Osteoblast (primary cell): ENCODE results near the gene CCDC85A. TPM values are rescaled to one million over a fixed set of nuclear protein-coding genes. Genes with fewer than 3 reads are reported as not detected.

ENCODE experiments used
- DNase-seq: peaks from one replicate; pipeline ENCODE4 v3.0.0; 2011; ENCODE audit warnings: low spot score, mixed read lengths; ENCODE audit not compliant: insufficient read length; ENCODE audit errors: missing footprints
- H2AFZ ChIP-seq: 2 replicates; pipeline ENCODE4 v1.6.0; 2011; ENCODE audit warnings: mild to moderate bottlenecking, low read length
- H3K27ac ChIP-seq: 2 replicates; pipeline ENCODE4 v1.5.1; 2011; ENCODE audit warnings: mild to moderate bottlenecking, low read depth, low read length, moderate library complexity
- H3K27me3 ChIP-seq: 2 replicates; pipeline ENCODE4 v1.6.0; 2012; ENCODE audit warnings: mild to moderate bottlenecking, control low read depth, inconsistent platforms, low read length, moderate library complexity; ENCODE audit not compliant: insufficient read depth
- H3K36me3 ChIP-seq: 2 replicates; pipeline ENCODE4 v1.5.1; 2011; ENCODE audit warnings: mild to moderate bottlenecking, low read length, control low read depth, moderate library complexity; ENCODE audit not compliant: insufficient read depth
- H3K4me1 ChIP-seq: 2 replicates; pipeline ENCODE4 v1.5.1; 2011; ENCODE audit warnings: mild to moderate bottlenecking, low read length, control low read depth, moderate library complexity; ENCODE audit not compliant: insufficient read depth
- H3K4me2 ChIP-seq: 2 replicates; pipeline ENCODE4 v1.6.0; 2011; ENCODE audit warnings: mild to moderate bottlenecking, low read length; ENCODE audit not compliant: insufficient read depth
- H3K4me3 ChIP-seq: fragments of 200-600 bp; sonication (generic); 3 replicates; pipeline ENCODE4 v1.5.1; 2012; ENCODE audit warnings: mild to moderate bottlenecking, low read length, inconsistent platforms; ENCODE audit not compliant: insufficient read depth
- H3K79me2 ChIP-seq: 2 replicates; pipeline ENCODE4 v1.6.0; 2012; ENCODE audit warnings: mild to moderate bottlenecking, low read length, control low read depth, inconsistent platforms; ENCODE audit not compliant: insufficient read depth
- H3K9me3 ChIP-seq: 2 replicates; pipeline ENCODE4 v1.5.1; 2011; ENCODE audit warnings: low read depth, low read length, control low read depth
- H4K20me1 ChIP-seq: 2 replicates; pipeline ENCODE4 v1.6.0; 2012; ENCODE audit warnings: mild to moderate bottlenecking, low read length, control low read depth; ENCODE audit not compliant: insufficient read depth
- CTCF ChIP-seq: IDR thresholded peaks from 2 replicates; pipeline ENCODE4 v1.5.1; 2011; ENCODE audit warnings: mild to moderate bottlenecking, low read depth, low read length, moderate library complexity; ENCODE audit errors: extremely low read depth
- total RNA-seq: library from RNA; depleted of rRNA; stranded (reverse); fragments of >200 nt; gene quantifications from 2 replicates; pipeline ENCODE4 v1.2.3, GENCODE V29; 2012

Gene CCDC85A
- total RNA-seq, 1 donor: 0.72 TPM

- Histone ChIP-seq H2AFZ (no peak overlapping the region), H3K4me1 (no peaks in the 10 kb centered on the region), H3K27me3 (no peaks in the 10 kb centered on the region), H3K79me2 (no peaks in the 10 kb centered on the region), H3K27ac (no peak overlapping the region), H3K4me3 (no peak overlapping the region), H4K20me1 (no peaks in the 10 kb centered on the region), H3K4me2 (no peak overlapping the region), H3K9me3 (no peaks in the 10 kb centered on the region), H3K36me3 (no peaks in the 10 kb centered on the region)
- TF ChIP-seq CTCF: no peak
- DNase-seq: no peak
These were observed 24.0 kb downstream of the CCDC85A start for GRCh38 chr2:56207760-56208159.

DNA sequence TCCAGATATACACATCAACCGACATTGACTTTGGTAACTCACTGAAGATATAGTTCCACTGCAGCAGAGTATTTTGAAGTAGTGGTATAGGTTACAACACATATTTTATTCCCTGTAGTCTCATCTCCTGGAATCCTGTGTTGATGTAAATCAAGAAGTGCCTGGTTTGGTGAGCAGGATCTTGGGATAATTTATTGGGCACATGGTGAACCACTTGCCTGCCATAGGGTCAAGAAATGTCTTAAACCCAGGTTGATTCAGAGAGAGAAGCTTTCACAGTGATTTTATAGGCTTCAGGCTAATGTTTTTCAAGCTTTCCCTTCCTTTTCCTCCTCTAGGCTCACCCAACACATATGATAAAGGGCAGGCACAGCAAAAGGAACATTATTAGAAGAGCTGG is 24.6 kb downstream of the CCDC85A start:
- Histone ChIP-seq H4K20me1 (no peaks in the 10 kb centered on the region), H3K4me3 (no peak overlapping the region), H3K4me2 (no peak overlapping the region), H3K27ac (no peak overlapping the region), H2AFZ (no peak overlapping the region), H3K27me3 (no peaks in the 10 kb centered on the region), H3K36me3 (no peaks in the 10 kb centered on the region), H3K9me3 (no peaks in the 10 kb centered on the region), H3K4me1 (no peaks in the 10 kb centered on the region), H3K79me2 (no peaks in the 10 kb centered on the region)
- TF ChIP-seq CTCF: no peak
- no peak for DNase-seq

DNA sequence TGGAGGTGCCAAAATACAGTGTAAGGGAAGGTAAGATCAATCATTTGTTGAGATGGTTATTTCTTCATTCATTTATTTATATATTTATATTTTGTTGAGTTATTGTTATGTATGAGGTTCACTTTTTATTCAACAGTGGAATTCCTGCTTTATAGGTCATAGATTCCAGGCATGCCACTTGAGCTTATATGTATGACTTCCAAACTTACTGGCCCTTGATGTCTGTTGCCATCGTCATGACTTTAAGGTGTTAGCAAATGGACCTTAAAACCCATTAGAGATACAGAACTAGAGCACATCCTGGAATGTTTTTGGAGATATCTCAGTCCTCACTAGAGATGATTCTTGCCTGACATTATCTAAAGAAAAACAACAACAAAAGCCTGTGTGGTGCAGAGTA is 25.9 kb downstream of the CCDC85A start:
- Histone ChIP-seq H3K27me3 (no peaks in the 10 kb centered on the region), H3K4me3 (no peak overlapping the region), H3K79me2 (no peaks in the 10 kb centered on the region), H4K20me1 (no peaks in the 10 kb centered on the region), H3K9me3 (no peaks in the 10 kb centered on the region), H3K27ac (no peak overlapping the region), H3K4me1 (no peaks in the 10 kb centered on the region), H3K4me2 (no peak overlapping the region), H2AFZ (no peak overlapping the region), H3K36me3 (no peaks in the 10 kb centered on the region)
- no peak for TF ChIP-seq CTCF
- no peak for DNase-seq

DNA sequence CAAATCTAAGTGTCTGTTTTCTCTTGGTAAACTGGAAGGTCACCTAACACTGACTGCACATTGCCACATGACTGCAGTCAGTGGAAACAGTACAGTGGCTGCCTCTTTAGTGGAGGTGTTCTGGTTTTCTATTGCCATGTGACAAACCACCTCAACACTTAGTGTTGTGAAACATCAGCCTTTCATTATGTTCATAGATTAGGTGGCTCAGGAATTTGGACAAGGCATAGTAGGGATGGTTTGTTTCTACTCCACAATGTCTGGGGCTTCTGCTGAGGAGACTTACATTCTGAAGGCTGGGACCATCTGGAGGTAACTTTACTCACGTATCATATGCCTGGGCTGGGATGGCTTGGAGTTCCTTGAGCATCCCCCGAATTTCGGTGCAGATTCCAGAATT is 26.5 kb downstream of the CCDC85A start:
- TF ChIP-seq CTCF: no peak
- no peaks in the 10 kb centered on the region for H4K20me1 ChIP-seq
- H3K27ac ChIP-seq: no peak overlapping the region
- H3K79me2 ChIP-seq: no peaks in the 10 kb centered on the region
- no peak overlapping the region for H2AFZ ChIP-seq
- H3K9me3 ChIP-seq: no peaks in the 10 kb centered on the region
- H3K4me2 ChIP-seq: no peak overlapping the region
- H3K4me1 ChIP-seq: no peaks in the 10 kb centered on the region
- DNase-seq: no peak
- no peaks in the 10 kb centered on the region for H3K27me3 ChIP-seq
- no peaks in the 10 kb centered on the region for H3K36me3 ChIP-seq
- H3K4me3 ChIP-seq: no peak overlapping the region
